Motor neuron (in vitro differentiated cells): ENCODE data around the gene MYO5A. TPM values are rescaled to one million over a fixed set of nuclear protein-coding genes. Genes with fewer than 3 reads are reported as not detected.

Source experiments
- ATAC-seq, 8 experiments: fragments of 200-7000 bp; cut with Tn5 transposase; replicated peaks in 6 of 8; 2 replicates each; pipeline ENCODE4 v1.8.0; 2021; ENCODE audit warnings: mild to moderate bottlenecking in 8 of 8, moderate library complexity in 8 of 8
- H3K27ac ChIP-seq, 2 donors: fragments of 250-450 bp; sonication (Bioruptor Pico); 2 replicates each; pipeline ENCODE4 v1.9.0; 2021; ENCODE audit warnings: antibody characterized with exemption in 2 of 2, mild to moderate bottlenecking in 2 of 2, moderate library complexity in 1 of 2
- H3K4me1 ChIP-seq, 2 donors: fragments of 250-450 bp; sonication (Bioruptor Pico); replicated peaks in 1 of 2; 2 replicates each; pipeline ENCODE4 v1.6.1; 2021; ENCODE audit warnings: antibody characterized with exemption in 2 of 2, mild to moderate bottlenecking in 2 of 2, moderate library complexity in 1 of 2
- H3K4me3 ChIP-seq, 5 donors: fragments of 250-450 bp; sonication (Bioruptor Pico); 2 replicates each; pipeline ENCODE4 v1.9.0; 2021; ENCODE audit warnings: antibody characterized with exemption in 5 of 5, mild to moderate bottlenecking in 5 of 5, moderate library complexity in 4 of 5
- WGBS, 10 experiments: fragments of 450-650 bp; shearing (Covaris generic); methylation state at CpG; one replicate each; pipeline ENCODE4 v1.0.0; 2022; 5-methylcytosine and 5-hydroxymethylcytosine counted together
- in situ Hi-C, 9 experiments: fragments of 400-800 bp; cut with MboI; loops; one replicate each; pipeline ENCODE4 v1.15.0; 2021; ENCODE audit warnings: low sequenced_read_pairs in 9 of 9, low pct_unique_long_range_greater_than_20kb in 2 of 9; ENCODE audit not compliant: unreplicated experiment in 9 of 9
- total RNA-seq, 8 experiments: library from RNA; unstranded; fragments of 300-600 nt; gene quantifications; 2 replicates each; pipeline versions ENCODE4 v1.2.3 to v1.2.4, GENCODE V29; 2022

Gene MYO5A
- total RNA-seq, 8 experiments from 2014 or later: 8.3 to 74.1 (median 39.8) TPM

GRCh38 chr15:52357949-52358348 is 170.7 kb downstream of the MYO5A start:
- no peak for ATAC-seq
- Histone ChIP-seq H3K27ac (no peak overlapping the region), H3K4me3 (no peak overlapping the region), H3K4me1 (no peaks in the 10 kb centered on the region)
- WGBS, 10 experiments: 80 to 100% (median 92%) methylated on average over 1 to 5 of the region's 5 CpGs; no CpG with 5 or more reads in 4 of the 10 experiments
- in situ Hi-C loops: no loop called here

DNA sequence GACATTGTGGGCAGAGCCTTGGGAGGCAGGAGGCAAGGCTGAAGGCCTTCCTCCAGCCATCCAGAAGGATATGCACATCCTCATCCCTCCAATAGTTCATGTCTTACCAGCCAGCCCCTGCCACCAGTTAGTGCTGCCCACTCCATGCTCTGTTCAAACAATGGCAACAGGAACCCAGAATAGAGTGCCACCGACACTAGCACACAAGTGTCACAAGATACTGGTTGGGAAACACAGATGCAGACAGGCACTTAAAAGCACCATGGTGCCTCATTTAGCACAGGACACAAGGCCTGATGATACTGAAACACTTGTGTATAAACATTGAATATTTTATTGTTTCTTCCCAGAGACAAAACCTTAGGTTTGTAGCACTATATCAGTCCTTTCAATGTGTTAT is 176.6 kb downstream of the MYO5A start:
- peak in 2 of 8 experiments; percentile 20 to 51 for ATAC-seq
- Histone ChIP-seq H3K4me3 (no peak overlapping the region), H3K27ac (no peak overlapping the region), H3K4me1 (no peaks in the 10 kb centered on the region)
- WGBS, 10 experiments: 83 to 100% (median 100%) methylated on average over 1 of the region's 1 CpG; no CpG with 5 or more reads in 6 of the 10 experiments
- in situ Hi-C loops: no loop called here

DNA sequence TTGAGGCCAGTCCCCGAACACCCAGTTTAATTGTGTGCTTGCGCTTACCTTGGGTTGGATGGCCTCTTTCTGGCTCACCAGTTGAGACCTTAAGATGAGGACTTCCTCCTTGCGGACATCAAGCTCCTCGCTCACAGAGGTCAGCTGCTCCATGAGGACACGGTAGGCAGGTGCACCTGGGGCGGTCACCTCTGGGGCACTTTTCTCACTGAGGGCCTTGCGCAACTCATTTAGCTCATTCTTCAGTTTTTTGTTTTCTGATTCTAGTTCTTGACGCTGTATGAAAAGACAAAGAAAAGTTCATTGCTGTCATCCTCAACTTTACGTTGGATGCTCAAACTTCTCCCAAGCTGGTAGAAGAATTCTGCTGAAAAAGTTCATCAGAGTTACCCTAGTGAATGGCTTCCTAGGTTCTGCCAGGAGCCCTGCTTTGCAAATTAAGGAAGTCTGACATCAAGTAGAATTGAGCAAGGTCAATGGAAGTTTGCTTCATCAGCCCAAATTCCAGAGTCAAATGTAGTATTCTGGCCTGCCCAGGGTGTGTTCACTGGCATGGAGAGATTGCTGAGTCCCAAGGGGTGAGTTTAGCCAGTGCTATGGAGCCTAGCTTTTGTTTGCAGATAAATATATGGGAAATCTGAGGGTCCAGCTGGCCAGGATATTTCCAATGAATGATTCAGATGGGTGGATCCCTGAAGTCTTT is 177.3 kb downstream of the MYO5A start:
- ATAC-seq: peak in 3 of 8 experiments; percentile 23 to 98 (median 94)
- 86 to 100% (median 97%) methylated on average over 1 to 8 of the region's 9 CpGs for WGBS, 10 experiments
- in situ Hi-C loops: no loop called here
- Histone ChIP-seq H3K27ac (no peak overlapping the region), H3K4me3 (no peak overlapping the region), H3K4me1 (no peaks in the 10 kb centered on the region)

- no peak overlapping the region for H3K27ac ChIP-seq
- in situ Hi-C loops: no loop called here
- no peak for ATAC-seq
- WGBS, 10 experiments: 80 to 100% (median 94%) methylated on average over 1 to 2 of the region's 2 CpGs; no CpG with 5 or more reads in 3 of the 10 experiments
- no peaks in the 10 kb centered on the region for H3K4me1 ChIP-seq
- H3K4me3 ChIP-seq: no peak overlapping the region
Observed at GRCh38 chr15:52350423-52350822, 178.3 kb downstream of the MYO5A start.

DNA sequence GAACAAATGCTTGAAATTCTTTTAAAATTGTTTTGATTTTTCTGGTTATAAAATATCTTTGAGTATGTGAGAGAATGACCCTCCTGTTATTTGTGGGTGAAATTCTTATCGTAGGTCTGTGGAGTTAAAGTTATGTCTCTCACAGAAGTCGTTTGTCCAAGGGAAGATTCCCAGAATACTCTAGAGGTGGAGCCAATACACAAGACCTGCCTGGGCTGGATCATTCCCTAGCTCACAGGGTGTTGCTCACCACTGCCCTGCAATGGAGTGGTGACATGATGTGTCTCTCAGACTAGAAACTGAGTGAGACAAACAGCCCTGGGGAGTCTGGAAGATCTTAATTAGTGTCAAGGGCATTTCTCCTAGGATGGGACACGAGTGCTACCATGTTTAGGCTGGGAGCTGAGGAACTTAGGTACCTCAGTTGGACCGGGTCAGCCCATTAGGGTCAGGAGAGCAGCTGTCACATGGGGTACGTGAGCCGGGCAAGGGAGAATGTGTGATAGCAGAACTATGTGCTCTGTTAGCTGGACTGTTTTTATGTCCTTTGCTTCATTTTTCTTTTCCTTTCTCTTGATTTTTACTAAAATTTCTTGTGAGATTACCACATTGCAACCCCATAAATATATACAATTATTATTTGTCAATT is 179.5 kb downstream of the MYO5A start:
- Histone ChIP-seq H3K4me3 (no peak overlapping the region), H3K27ac (no peak overlapping the region), H3K4me1 (no peaks in the 10 kb centered on the region)
- 43 to 100% (median 77%) methylated on average over 2 to 5 of the region's 6 CpGs; no CpG with 5 or more reads in 1 of the 10 experiments for WGBS, 10 experiments
- in situ Hi-C loops: no loop called here
- ATAC-seq: peak in 2 of 8 experiments; percentile 5 to 75

DNA sequence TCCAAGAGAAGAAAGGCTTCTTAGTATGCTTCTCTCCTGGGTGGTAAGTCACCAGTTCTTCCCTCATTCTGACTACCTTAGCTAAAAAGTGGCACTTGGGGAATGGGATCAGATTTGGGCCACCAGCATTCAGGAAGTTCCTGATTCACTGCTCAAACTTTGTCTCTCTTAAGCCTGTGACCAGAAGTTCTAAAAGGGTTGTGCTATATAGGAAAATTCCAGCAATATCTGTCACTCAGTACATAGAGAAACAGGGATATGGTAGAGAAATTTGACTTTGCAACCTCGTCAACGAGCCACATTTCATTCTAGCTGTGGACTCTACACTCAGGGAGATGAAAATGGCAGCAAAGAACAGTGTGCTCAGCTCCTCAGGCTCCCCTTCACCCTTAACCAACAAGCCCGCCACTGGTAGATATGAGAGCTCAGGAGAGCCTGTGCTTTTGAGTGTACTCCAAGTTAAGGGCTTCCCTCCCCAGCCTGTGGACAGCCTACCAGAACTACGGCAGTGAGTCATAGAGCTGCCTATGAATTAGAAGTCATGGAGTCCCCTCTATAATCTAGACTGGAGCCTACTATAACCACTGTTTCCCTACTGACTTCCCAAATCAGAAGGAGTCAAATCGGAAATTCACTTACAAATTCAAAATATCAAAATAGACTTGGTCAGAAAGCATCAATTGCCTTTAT is 180.5 kb downstream of the MYO5A start:
- ATAC-seq: peak in 1 of 8 experiments; percentile 14
- 87 to 100% (median 96%) methylated on average over 1 to 5 of the region's 5 CpGs; no CpG with 5 or more reads in 4 of the 10 experiments for WGBS, 10 experiments
- in situ Hi-C loops: no loop called here
- no peak overlapping the region for H3K4me3 ChIP-seq
- no peak overlapping the region for H3K27ac ChIP-seq
- H3K4me1 ChIP-seq: no peaks in the 10 kb centered on the region

DNA sequence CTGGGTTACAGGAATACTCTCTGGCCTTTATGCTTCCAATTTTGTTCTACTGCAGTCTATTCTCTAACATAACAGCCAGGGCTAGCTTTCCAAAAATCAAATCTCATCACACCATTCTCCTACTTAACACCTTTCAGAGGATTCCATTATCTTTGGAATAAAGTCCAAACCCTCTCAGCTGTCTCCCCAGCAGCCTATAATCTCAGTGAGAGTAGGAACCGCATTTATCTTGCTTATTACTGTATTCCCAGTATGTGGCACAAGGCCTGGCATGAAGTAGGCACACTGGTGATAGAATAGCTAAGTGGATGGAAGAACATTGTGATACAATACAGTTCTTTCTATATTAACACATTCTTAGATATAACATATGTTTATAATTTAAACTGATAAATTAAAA is 184.1 kb downstream of the MYO5A start:
- Histone ChIP-seq H3K27ac (no peak overlapping the region), H3K4me3 (no peak overlapping the region), H3K4me1 (no peaks in the 10 kb centered on the region)
- in situ Hi-C loops: no loop called here
- WGBS, 10 experiments: 67 to 100% (median 100%) methylated on average over 1 of the region's 1 CpG; no CpG with 5 or more reads in 3 of the 10 experiments
- no peak for ATAC-seq

DNA sequence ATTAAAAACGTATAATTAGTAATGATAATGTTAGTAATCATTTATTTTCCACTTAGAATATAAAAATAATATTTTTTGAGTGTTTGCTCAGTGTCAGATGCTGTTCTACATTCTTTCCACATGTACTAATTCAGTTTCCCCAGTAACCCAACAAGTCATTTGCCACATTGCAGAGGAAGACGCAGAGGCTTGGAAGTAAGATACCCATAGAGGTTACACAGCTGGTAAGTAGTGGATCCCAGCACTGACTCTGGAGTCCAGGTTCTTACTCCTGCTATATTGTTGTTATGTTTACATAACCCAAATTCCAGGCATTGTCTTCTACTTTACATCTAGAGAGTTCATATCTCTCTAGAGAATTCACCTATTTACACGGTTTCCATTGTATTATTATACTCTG is 184.8 kb downstream of the MYO5A start:
- Histone ChIP-seq H3K4me1 (no peaks in the 10 kb centered on the region), H3K27ac (no peak overlapping the region), H3K4me3 (no peak overlapping the region)
- in situ Hi-C loops: no loop called here
- peak in 1 of 8 experiments; percentile 70 for ATAC-seq
- WGBS, 10 experiments: 0 to 100% (median 92%) methylated on average over 1 to 3 of the region's 3 CpGs; no CpG with 5 or more reads in 1 of the 10 experiments

GRCh38 chr15:52340093-52340492 is 188.6 kb downstream of the MYO5A start:
- Histone ChIP-seq H3K4me3 (no peak overlapping the region), H3K4me1 (peaks cover 10 to 16% of the 10 kb centered on the region in 2 donors), H3K27ac (no peak overlapping the region)
- ATAC-seq: no peak
- in situ Hi-C loops: no loop called here
- WGBS, 10 experiments: 74 to 100% (median 100%) methylated on average over 1 to 6 of the region's 16 CpGs; no CpG with 5 or more reads in 1 of the 10 experiments

GRCh38 chr15:52338891-52339290 is 189.8 kb downstream of the MYO5A start:
- in situ Hi-C loops: no loop called here
- no peak for ATAC-seq
- Histone ChIP-seq H3K27ac (no peak overlapping the region), H3K4me3 (no peak overlapping the region), H3K4me1 (peaks cover 10 to 16% of the 10 kb centered on the region in 2 donors)
- WGBS, 10 experiments: 60 to 100% (median 80%) methylated on average over 1 of the region's 1 CpG; no CpG with 5 or more reads in 2 of the 10 experiments

DNA sequence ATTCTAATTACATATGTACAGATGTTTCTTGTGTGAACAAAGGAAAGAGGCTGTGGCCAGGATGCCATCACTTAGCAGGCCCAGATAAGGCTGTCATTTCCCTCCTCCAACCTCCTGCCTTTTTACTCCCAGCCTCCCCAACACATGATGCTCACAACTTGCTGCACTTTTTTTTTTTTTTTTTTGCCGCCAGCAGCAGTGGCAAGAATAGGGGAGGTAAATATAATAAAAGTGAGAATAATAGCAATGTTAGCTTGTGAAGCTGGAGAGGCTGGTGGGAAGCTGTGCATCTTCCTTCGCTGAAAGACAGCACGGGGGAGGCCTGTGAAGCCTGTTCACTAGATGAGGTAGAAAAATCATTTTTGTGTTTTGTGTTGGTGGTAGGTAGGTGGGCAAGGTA is 190.6 kb downstream of the MYO5A start:
- Histone ChIP-seq H3K27ac (peak overlapping the region in 1 of 2 donors; percentile 19), H3K4me3 (no peak overlapping the region), H3K4me1 (peaks cover 10 to 16% of the 10 kb centered on the region in 2 donors)
- WGBS, 10 experiments: 14 to 100% (median 72%) methylated on average over 1 to 3 of the region's 3 CpGs; no CpG with 5 or more reads in 2 of the 10 experiments
- in situ Hi-C loops: no loop called here
- peak in 5 of 8 experiments; percentile 71 to 76 (median 72) for ATAC-seq

GRCh38 chr15:52337198-52337853 is 191.4 kb downstream of the MYO5A start:
- Histone ChIP-seq H3K4me1 (peaks cover 10 to 16% of the 10 kb centered on the region in 2 donors), H3K27ac (no peak overlapping the region), H3K4me3 (no peak overlapping the region)
- WGBS, 10 experiments: 42 to 76% (median 66%) methylated on average over 1 to 5 of the region's 5 CpGs; no CpG with 5 or more reads in 1 of the 10 experiments
- ATAC-seq: peak; percentile 43 to 99 (median 58)
- in situ Hi-C loops: no loop called here
